H1 (cell line): Measurements from ENCODE around the gene UBAP1L. TPM values are rescaled to one million over a fixed set of nuclear protein-coding genes. Genes with fewer than 3 reads are reported as not detected.

Experiments used
- CTCF ChIA-PET: fragments of 300-600 bp; sonication (Branson Sonifier 250); formaldehyde crosslinking; loops from one replicate; lab custom pipeline; 2021; ENCODE audit not compliant: partially characterized antibody; lab: Charles Lee
- POLR2A ChIA-PET: fragments of 300-600 bp; sonication (Branson Sonifier 250); formaldehyde crosslinking; loops from one replicate; lab custom pipeline; 2021; ENCODE audit warnings: inconsistent platforms; ENCODE audit not compliant: partially characterized antibody; lab: Charles Lee
- DNase-seq, 2 experiments: peaks; one replicate each; pipeline versions ENCODE4 v3.0.0 to v3.0.0-alpha.2; 2010 to 2022; ENCODE audit warnings: low spot score in 2 of 2, low read depth in 1 of 2, mixed read lengths in 1 of 2
- FAIRE-seq: peaks from 2 replicates; lab custom pipeline; 2011; peaks lifted over from hg19 to GRCh38; lab: Jason Lieb, UNC
- H2AFZ ChIP-seq: 2 replicates; pipeline ENCODE4 v1.8.1; 2012; ENCODE audit warnings: low read length, inconsistent platforms
- H2AK5ac ChIP-seq: 2 replicates; pipeline ENCODE4 v1.6.1; 2013; ENCODE audit warnings: low read depth, low read length
- H2BK120ac ChIP-seq: replicated peaks from 2 replicates; pipeline ENCODE3; 2013; ENCODE audit warnings: low read depth, low read length, inconsistent platforms
- H2BK12ac ChIP-seq: 2 replicates; pipeline ENCODE4 v1.6.1; 2013; ENCODE audit warnings: low read depth, low read length
- H2BK15ac ChIP-seq: 2 replicates; pipeline ENCODE4 v1.6.1; 2013; ENCODE audit warnings: low read length
- H2BK20ac ChIP-seq: 2 replicates; pipeline ENCODE4 v1.6.1; 2013; ENCODE audit warnings: low read length
- H2BK5ac ChIP-seq: 2 replicates; pipeline ENCODE4 v1.6.1; 2013; ENCODE audit warnings: low read depth, low read length
- H3K14ac ChIP-seq: 2 replicates; pipeline ENCODE4 v1.6.1; 2013; ENCODE audit warnings: inconsistent platforms; ENCODE audit not compliant: insufficient read length
- H3K18ac ChIP-seq: 2 replicates; pipeline ENCODE4 v1.6.1; 2013; ENCODE audit warnings: low read length; ENCODE audit errors: extremely low read depth
- H3K23ac ChIP-seq: 2 replicates; pipeline ENCODE4 v1.6.1; 2013; ENCODE audit warnings: inconsistent platforms; ENCODE audit not compliant: insufficient read length
- H3K23me2 ChIP-seq: 2 replicates; pipeline ENCODE4 v1.6.1; 2013; ENCODE audit warnings: low read depth, low read length
- H3K27ac ChIP-seq: 2 replicates; pipeline ENCODE4 v1.6.1; 2011; ENCODE audit warnings: low read depth, low read length, inconsistent platforms
- H3K27me3 ChIP-seq, 4 experiments: replicated peaks in 1 of 4; 1 replicate in 1 of 4; 2 replicates in 3 of 4; pipeline versions ENCODE4 v1.6.1 to v1.8.1; 2011 to 2013; ENCODE audit warnings: low read length in 3 of 4, mild to moderate bottlenecking in 3 of 4, inconsistent platforms in 2 of 4, mixed read lengths in 2 of 4, moderate library complexity in 1 of 4; ENCODE audit not compliant: control insufficient read depth in 3 of 4, insufficient read depth in 3 of 4; ENCODE audit errors: extremely low read depth in 1 of 4
- H3K36me3 ChIP-seq, 4 experiments: 2 replicates each; pipeline versions ENCODE4 v1.6.1 to v1.8.1; 2011 to 2013; ENCODE audit warnings: mild to moderate bottlenecking in 4 of 4, low read length in 3 of 4, moderate library complexity in 2 of 4, control low read depth in 1 of 4, inconsistent platforms in 1 of 4; ENCODE audit not compliant: insufficient read depth in 4 of 4, control insufficient read depth in 2 of 4
- H3K4ac ChIP-seq: replicated peaks from 2 replicates; pipeline ENCODE3; 2013; ENCODE audit warnings: low read length, low read depth, mixed read lengths, inconsistent platforms; ENCODE audit not compliant: insufficient read length
- H3K4me1 ChIP-seq, 4 experiments: replicated peaks in 1 of 4; 1 replicate in 1 of 4; 2 replicates in 3 of 4; pipeline versions ENCODE4 v1.6.1 to v1.8.1; 2011 to 2013; ENCODE audit warnings: low read length in 3 of 4, inconsistent platforms in 2 of 4, mixed read lengths in 1 of 4; ENCODE audit not compliant: insufficient read depth in 4 of 4, control insufficient read depth in 3 of 4
- H3K4me2 ChIP-seq, 2 experiments: 2 replicates each; pipeline versions ENCODE4 v1.6.1 to v1.8.1; 2011 to 2013; ENCODE audit warnings: low read depth in 2 of 2, low read length in 2 of 2, control low read depth in 1 of 2, inconsistent platforms in 1 of 2, mild to moderate bottlenecking in 1 of 2; ENCODE audit not compliant: insufficient read depth in 1 of 2
- H3K4me3 ChIP-seq, 4 experiments: fragments of 200-600, 300-600 bp in 1 of 4; sonication (generic), shearing (Covaris generic), sonication (Bioruptor Twin) in 1 of 4; 2 replicates each; pipeline versions ENCODE4 v1.5.1 to v1.8.1; 2011 to 2016; ENCODE audit warnings: low read length in 4 of 4, low read depth in 3 of 4, control low read depth in 2 of 4, inconsistent platforms in 2 of 4, mild to moderate bottlenecking in 2 of 4, mixed read lengths in 1 of 4, moderate library complexity in 1 of 4; ENCODE audit not compliant: insufficient read depth in 2 of 4; ENCODE audit errors: extremely low read depth in 1 of 4
- H3K56ac ChIP-seq: replicated peaks from 2 replicates; pipeline ENCODE3; 2013; ENCODE audit warnings: low read depth, mild to moderate bottlenecking, mixed read lengths, low read length, inconsistent platforms; ENCODE audit not compliant: insufficient read length
- H3K79me1 ChIP-seq: 2 replicates; pipeline ENCODE4 v1.6.1; 2013; ENCODE audit warnings: low read depth, low read length, control low read depth
- H3K79me2 ChIP-seq, 2 experiments: 2 replicates each; pipeline versions ENCODE4 v1.6.1 to v1.8.1; 2012 to 2013; ENCODE audit warnings: low read length in 2 of 2, mild to moderate bottlenecking in 2 of 2, inconsistent platforms in 1 of 2; ENCODE audit not compliant: insufficient read depth in 2 of 2, control insufficient read depth in 1 of 2
- H3K9ac ChIP-seq, 4 experiments: replicated peaks in 1 of 4; 1 replicate in 1 of 4; 2 replicates in 3 of 4; pipeline versions ENCODE4 v1.6.1 to v1.8.1; 2011 to 2013; ENCODE audit warnings: low read depth in 3 of 4, low read length in 3 of 4, control low read depth in 2 of 4, mild to moderate bottlenecking in 2 of 4, moderate library complexity in 2 of 4, inconsistent platforms in 1 of 4; ENCODE audit errors: extremely low read depth in 1 of 4
- H3K9me3 ChIP-seq, 2 experiments: 2 replicates each; pipeline versions ENCODE4 v1.6.1 to v1.8.1; 2012 to 2013; ENCODE audit warnings: mild to moderate bottlenecking in 2 of 2, moderate library complexity in 2 of 2, control low read depth in 1 of 2, inconsistent platforms in 1 of 2, low read depth in 1 of 2, low read length in 1 of 2, mixed read lengths in 1 of 2; ENCODE audit not compliant: insufficient read depth in 2 of 2
- H4K20me1 ChIP-seq, 2 experiments: replicated peaks in 1 of 2; 2 replicates each; pipeline versions ENCODE3 to v1.8.1; 2011 to 2013; ENCODE audit warnings: inconsistent platforms in 2 of 2, low read length in 2 of 2, mild to moderate bottlenecking in 1 of 2; ENCODE audit not compliant: insufficient read depth in 2 of 2, control insufficient read depth in 1 of 2
- H4K5ac ChIP-seq: 2 replicates; pipeline ENCODE4 v1.6.1; 2013; ENCODE audit warnings: low read length, low read depth, mixed read lengths, inconsistent platforms; ENCODE audit not compliant: insufficient read length
- H4K8ac ChIP-seq: 2 replicates; pipeline ENCODE4 v1.8.0; 2013; ENCODE audit warnings: mild to moderate bottlenecking, moderate library complexity, low read length, inconsistent platforms; ENCODE audit not compliant: insufficient read depth; ENCODE audit errors: extremely low read depth
- H4K91ac ChIP-seq: replicated peaks from 2 replicates; pipeline ENCODE3; 2013; ENCODE audit warnings: low read length, mixed read lengths, inconsistent platforms; ENCODE audit not compliant: insufficient read length
- EGR1 ChIP-seq: IDR thresholded peaks from 2 replicates; pipeline ENCODE4 v1.6.1; 2011; ENCODE audit warnings: low read depth, low read length, borderline replicate concordance
- MAFK ChIP-seq: IDR thresholded peaks from 2 replicates; pipeline ENCODE4 v1.6.1; 2012; ENCODE audit warnings: low read depth, mild to moderate bottlenecking, improper control_type of control experiment, low read length
- NRF1 ChIP-seq: IDR thresholded peaks from 2 replicates; pipeline ENCODE4 v1.6.1; 2011; ENCODE audit warnings: mild to moderate bottlenecking, low read depth, low read length, improper control_type of control experiment
- POLR2A ChIP-seq, 2 experiments: IDR thresholded peaks; 1 replicate in 1 of 2; 2 replicates in 1 of 2; pipeline ENCODE4 v1.6.1; 2011; ENCODE audit warnings: low read depth in 2 of 2, low read length in 2 of 2, mild to moderate bottlenecking in 2 of 2; ENCODE audit errors: control extremely low read depth in 1 of 2
- POU5F1 ChIP-seq: IDR thresholded peaks from 2 replicates; pipeline ENCODE4 v1.6.1; 2011; ENCODE audit warnings: low read depth, mild to moderate bottlenecking, low read length, moderate library complexity
- RAD21 ChIP-seq, 2 experiments: IDR thresholded peaks in 1 of 2; conservative IDR thresholded peaks in 1 of 2; 2 replicates each; pipeline ENCODE4 v1.6.1; 2011; ENCODE audit warnings: low read depth in 2 of 2, low read length in 2 of 2, improper control_type of control experiment in 1 of 2, inconsistent platforms in 1 of 2, mild to moderate bottlenecking in 1 of 2, moderate library complexity in 1 of 2
- RBBP5 ChIP-seq: IDR thresholded peaks from 2 replicates; pipeline ENCODE4 v1.7.1; 2012; ENCODE audit warnings: low read depth, mild to moderate bottlenecking, inconsistent platforms, low read length, moderate library complexity, borderline replicate concordance
- RXRA ChIP-seq: IDR thresholded peaks from 2 replicates; pipeline ENCODE4 v1.6.1; 2011; ENCODE audit warnings: low read depth, mild to moderate bottlenecking, low read length, moderate library complexity; ENCODE audit not compliant: insufficient read depth
- USF2 ChIP-seq: IDR thresholded peaks from 2 replicates; pipeline ENCODE4 v1.6.1; 2011; ENCODE audit warnings: low read length, improper control_type of control experiment
- whole genome bisulfite sequencing, 2 experiments: shearing (Covaris generic) in 1 of 2; methylation state at CpG; one replicate each; pipeline versions ENCODE4 v1.1.6 to v1.1.7; 2013 to 2015; ENCODE audit warnings: low lambda C conversion rate in 2 of 2, mixed read lengths in 2 of 2, inconsistent platforms in 1 of 2, low coverage in 1 of 2, missing lambda C conversion rate in 1 of 2; ENCODE audit not compliant: insufficient replicate concordance in 2 of 2, insufficient coverage in 1 of 2, insufficient read length in 1 of 2; ENCODE audit errors: extremely low coverage in 1 of 2, missing lambda C conversion rate in 1 of 2; 5-methylcytosine and 5-hydroxymethylcytosine counted together
- polyA plus RNA-seq, 7 experiments: library from polyadenylated mRNA; depleted of rRNA in 3 of 7; stranded (reverse) in 5 of 7; unstranded in 2 of 7; fragments of >200 nt in 5 of 7; fragments of 200-250 nt in 2 of 7; gene quantifications; 1 replicate in 5 of 7; 2 replicates in 1 of 7; 4 replicates in 1 of 7; pipeline versions ENCODE4 v1.2.1 to v1.2.3, GENCODE V29; 2011 to 2013; ENCODE audit warnings: missing spikeins in 2 of 7, mixed read lengths in 2 of 7
- total RNA-seq: library from RNA; stranded (reverse); fragmentation: NEBNext Ultra II Directional; extraction: Animal tissue kit (Norgen Biotek cat#: 25700); gene quantifications from 2 replicates; pipeline ENCODE4 v1.2.1, GENCODE V29; 2021

The UBAP1L gene
- total and polyA plus RNA-seq, 2 of the 8 experiments (the other 6 are each of a cell fraction or from before 2014, with no cell fraction given): 0.67 to 1.7 TPM

DNA sequence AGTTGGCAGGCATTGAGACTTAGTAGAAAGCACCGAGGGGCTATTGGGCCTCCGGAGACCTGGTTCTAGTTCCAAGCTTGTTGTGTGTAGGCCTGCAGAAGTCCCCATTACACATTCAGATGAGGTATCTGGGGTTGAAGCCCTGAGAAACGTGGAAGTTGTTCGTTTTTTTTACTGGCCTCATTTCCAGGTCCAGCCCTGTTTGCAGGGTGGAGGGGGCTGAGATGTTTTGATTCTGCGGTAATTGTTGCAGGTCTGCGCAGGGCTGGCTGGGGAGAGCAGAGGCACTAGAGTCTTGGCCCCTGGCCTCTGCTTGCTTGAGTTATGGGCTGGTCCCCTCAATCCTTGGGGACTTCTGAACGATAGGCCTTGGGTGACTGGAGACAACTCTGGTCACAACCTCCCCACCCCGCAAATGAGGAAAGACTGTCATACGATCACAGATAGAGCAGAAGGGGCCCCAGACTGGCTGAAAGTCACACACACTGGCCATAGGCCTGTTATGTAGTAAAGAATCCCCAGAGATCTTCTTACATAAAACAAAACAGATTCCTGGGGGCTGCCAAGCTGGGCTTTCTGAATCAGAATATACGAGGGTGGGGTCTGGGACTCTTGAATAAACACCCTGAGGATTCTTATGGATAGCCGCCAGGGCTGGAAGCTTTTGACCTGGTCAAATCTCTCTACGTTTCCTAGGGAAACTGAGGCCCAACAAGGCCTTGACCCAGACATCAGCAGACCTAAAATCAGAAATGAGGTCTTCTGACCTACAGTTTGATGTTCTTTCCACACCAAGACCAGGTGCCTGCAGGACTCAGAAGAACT, 22.8 kb downstream of the UBAP1L start:
- Histone ChIP-seq H3K79me2 (no peaks in the 10 kb centered on the region), H3K18ac (no peak overlapping the region), H2BK5ac (no peak overlapping the region), H3K4me1 (peaks cover 0 to 6% (median 3%) of the 10 kb centered on the region in 4 experiments; a peak in 4 of 7 replicates), H2AFZ (no peak overlapping the region)
- TF ChIP-seq RBBP5: no peak
- no peak for TF ChIP-seq POLR2A (IDR thresholded peaks at IDR 0.05; ENCODE audit: control extremely low read depth in 1 of 2, low read depth in 2 of 2, low read length in 2 of 2)
- no peak for TF ChIP-seq EGR1
- TF ChIP-seq POU5F1: no peak
- no peak for TF ChIP-seq USF2
- no peak for TF ChIP-seq RAD21 (IDR thresholded peaks at IDR 0.05 in 1 of 2, conservative IDR thresholded peaks at IDR 0.05 in 1 of 2; ENCODE audit: low read depth in 2 of 2, low read length in 2 of 2)
- TF ChIP-seq MAFK: no peak
- no peak for TF ChIP-seq NRF1
- no peak for TF ChIP-seq RXRA
- TF ChIP-seq, all 59 proteins: peak for 0
- Histone ChIP-seq H2AK5ac (no peak overlapping the region), H3K9me3 (no peaks in the 10 kb centered on the region), H3K79me1 (no peaks in the 10 kb centered on the region), H4K5ac (no peak overlapping the region), H3K9ac (no peak overlapping the region), H4K20me1 (no peaks in the 10 kb centered on the region), H2BK20ac (no peak overlapping the region), H3K27ac (no peak overlapping the region), H3K36me3 (no peaks in the 10 kb centered on the region), H4K91ac (no peak overlapping the region), H3K4ac (no peak overlapping the region), H3K4me3 (no peak overlapping the region), H3K23me2 (no peaks in the 10 kb centered on the region), H3K27me3 (no peaks in the 10 kb centered on the region), H2BK120ac (no peak overlapping the region), H2BK15ac (no peak overlapping the region), H3K56ac (no peak overlapping the region), H3K4me2 (no peak overlapping the region), H3K23ac (no peak overlapping the region), H3K14ac (no peak overlapping the region), H4K8ac (no peak overlapping the region), H2BK12ac (no peak overlapping the region)
- WGBS, 2 experiments: 83% methylated on average over 10 of the region's 12 CpGs; no CpG with 5 or more reads in 1 of the 2 experiments
- ChIA-PET CTCF (interaction anchor here (0.9 to 3.5 kb wide), 4 partner anchors 8 to 37 kb away, joined by 5 to 18 read pairs (median 13); no protein-coding TSS in a partner anchor), POLR2A (interaction anchor here (1.7 kb wide), 1 partner anchor 24 kb away, joined by 4 read pairs; the partner anchor contains the start of gene RASL12)
- no peak for FAIRE-seq
- DNase-seq: no peak
